K562 (cell line): ENCODE results near the gene GABRQ. TPM values are rescaled to one million over a fixed set of nuclear protein-coding genes. Genes with fewer than 3 reads are reported as not detected.

Experiments used
- ARID2 ChIP-seq: fragments of 450-650 bp; IDR thresholded peaks from 2 replicates; pipeline ENCODE4 v1.6.1; 2017; ENCODE audit warnings: antibody characterized with exemption, mild to moderate bottlenecking
- CBFB ChIP-seq: sonication (generic); formaldehyde crosslinking; IDR thresholded peaks from 2 replicates; pipeline ENCODE4 v1.4.0; 2020; ENCODE audit warnings: mild to moderate bottlenecking, missing genetic modification reagents
- FOXA3 ChIP-seq, 2 experiments: fragments of 450-650 bp in 1 of 2; sonication (generic) in 1 of 2; formaldehyde crosslinking; IDR thresholded peaks in 1 of 2; conservative IDR thresholded peaks in 1 of 2; 2 replicates each; pipeline versions ENCODE4 v1.4.0 to v1.8.0; 2020 to 2022; ENCODE audit warnings: mild to moderate bottlenecking in 2 of 2, missing genetic modification reagents in 1 of 2
- HDAC1 ChIP-seq, 2 experiments: fragments of 450-650 bp; IDR thresholded peaks; 2 replicates each; pipeline ENCODE4 v1.6.1; 2016 to 2017; ENCODE audit warnings: inconsistent platforms in 1 of 2, mild to moderate bottlenecking in 1 of 2, moderate library complexity in 1 of 2
- ILK ChIP-seq: fragments of 450-650 bp; IDR thresholded peaks from 2 replicates; pipeline ENCODE4 v1.6.1; 2016; ENCODE audit warnings: missing genetic modification characterization, low read depth, mild to moderate bottlenecking, missing compliant biosample characterization, moderate library complexity, borderline replicate concordance
- PRMT5 ChIP-seq: sonication (generic); formaldehyde crosslinking; IDR thresholded peaks from 2 replicates; pipeline ENCODE4 v1.5.0; 2020; ENCODE audit warnings: missing genetic modification reagents
- RAD21 ChIP-seq, 2 experiments: fragments of 250-450 bp in 1 of 2; fragments of 450-650 bp in 1 of 2; sonication (Bioruptor Pico) in 1 of 2; formaldehyde crosslinking in 1 of 2; IDR thresholded peaks in 1 of 2; conservative IDR thresholded peaks in 1 of 2; 2 replicates each; pipeline versions ENCODE4 v1.4.0 to v1.8.0; 2020 to 2022; ENCODE audit warnings: mild to moderate bottlenecking in 2 of 2, moderate library complexity in 1 of 2
- RFX5 ChIP-seq: IDR thresholded peaks from 2 replicates; pipeline ENCODE4 v1.6.1; 2011; ENCODE audit warnings: low read depth, mild to moderate bottlenecking, improper control_type of control experiment, low read length
- STAT5A ChIP-seq: IDR thresholded peaks from 2 replicates; pipeline ENCODE4 v1.6.1; 2012; ENCODE audit warnings: low read length, inconsistent platforms, borderline replicate concordance
- ZNF586 ChIP-seq: fragments of 450-650 bp; formaldehyde crosslinking; conservative IDR thresholded peaks from 2 replicates; pipeline ENCODE4 v1.4.0; 2020; ENCODE audit warnings: mild to moderate bottlenecking, moderate library complexity
- ZNF668 ChIP-seq: fragments of 250-450 bp; sonication (Bioruptor Pico); IDR thresholded peaks from 2 replicates; pipeline ENCODE4 v1.8.0; 2022; ENCODE audit warnings: mild to moderate bottlenecking, inconsistent platforms
- polyA plus RNA-seq, 8 experiments: library from polyadenylated mRNA; depleted of rRNA in 4 of 8; stranded (reverse) in 5 of 8; unstranded in 3 of 8; fragments of >200 nt; fragmentation: Nextera tagmentation in 2 of 8; fragmentation: Illumina TruSeq in 1 of 8; extraction: Ambion mirVana in 2 of 8; extraction: Trizol in 1 of 8; gene quantifications; 2 replicates each; pipeline versions ENCODE4 v1.2.1 to v1.2.3, GENCODE V29; 2011 to 2014; ENCODE audit warnings: inconsistent platforms in 1 of 8, missing spikeins in 1 of 8
- total RNA-seq, 7 experiments: library from RNA; depleted of rRNA in 6 of 7; stranded (reverse); fragments of >200 nt in 6 of 7; fragmentation: Illumina TruSeq in 2 of 7; extraction: Trizol in 2 of 7; gene quantifications; 2 replicates each; pipeline versions ENCODE4 v1.2.1 to v1.2.3, GENCODE V29; 2011 to 2021; ENCODE audit warnings: low replicate concordance in 1 of 7
- TF ChIP-seq, protein P1 (sequence below): sonication (generic); formaldehyde crosslinking; IDR thresholded peaks from 2 replicates; pipeline ENCODE4 v1.8.0; 2022; ENCODE audit warnings: mild to moderate bottlenecking, missing genetic modification reagents
- TF ChIP-seq, protein P2 (sequence below), 2 experiments: fragments of 450-650 bp; IDR thresholded peaks; 2 replicates each; pipeline ENCODE4 v1.6.1; 2018; ENCODE audit warnings: mild to moderate bottlenecking in 2 of 2, low read depth in 1 of 2; ENCODE audit not compliant: partially characterized antibody in 2 of 2
- TF ChIP-seq, protein P3 (sequence below): fragments of 450-650 bp; IDR thresholded peaks from one replicate; pipeline ENCODE4 v1.6.1; 2018; ENCODE audit warnings: mild to moderate bottlenecking, moderate library complexity; ENCODE audit not compliant: partially characterized antibody
- TF ChIP-seq, protein P4 (sequence below): fragments of 450-650 bp; IDR thresholded peaks from 2 replicates; pipeline ENCODE4 v1.6.1; 2016; ENCODE audit warnings: antibody characterized with exemption

The GABRQ gene
- total and polyA plus RNA-seq, 9 of the 15 experiments (the other 6 are each of a cell fraction or from before 2014, with no cell fraction given), result 0.25 to 3.2 (median 1.8) TPM

DNA sequence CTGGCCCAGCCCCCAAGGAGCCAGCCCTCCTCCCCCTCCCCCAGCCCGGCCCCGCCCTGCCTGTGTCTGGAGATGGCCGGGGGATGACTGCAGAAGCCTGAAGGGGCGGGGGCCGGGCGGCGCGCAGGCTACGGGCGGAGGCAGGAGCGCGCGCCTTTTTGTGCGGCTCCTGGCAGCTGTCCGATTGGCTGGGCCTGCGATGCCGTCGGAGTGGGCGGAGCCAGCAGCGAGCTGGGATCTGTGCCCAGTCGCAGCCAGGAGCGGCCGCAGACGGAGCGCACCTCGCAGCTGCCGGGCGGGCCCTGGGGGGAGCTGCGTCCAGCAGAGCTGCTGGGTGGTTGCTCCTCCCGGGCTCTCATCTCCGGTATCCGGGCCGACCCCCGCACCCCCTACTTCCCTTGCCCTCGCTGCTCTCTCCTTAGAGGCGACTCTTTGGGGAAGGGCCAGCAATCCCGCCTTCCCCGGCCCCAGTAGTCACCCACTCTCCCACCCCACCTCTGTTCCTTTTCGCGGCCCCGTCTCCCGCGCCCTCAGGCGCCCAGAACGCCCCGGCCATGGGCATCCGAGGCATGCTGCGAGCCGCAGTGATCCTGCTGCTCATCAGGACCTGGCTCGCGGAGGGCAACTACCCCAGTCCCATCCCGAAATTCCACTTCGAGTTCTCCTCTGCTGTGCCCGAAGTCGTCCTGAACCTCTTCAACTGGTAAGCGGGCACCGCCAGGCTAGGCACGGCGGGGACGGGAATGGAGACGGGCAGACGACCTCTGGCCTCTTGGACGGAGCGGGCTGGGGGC is at the start of gene GABRQ (continued):
- TF ChIP-seq, protein P1, sequence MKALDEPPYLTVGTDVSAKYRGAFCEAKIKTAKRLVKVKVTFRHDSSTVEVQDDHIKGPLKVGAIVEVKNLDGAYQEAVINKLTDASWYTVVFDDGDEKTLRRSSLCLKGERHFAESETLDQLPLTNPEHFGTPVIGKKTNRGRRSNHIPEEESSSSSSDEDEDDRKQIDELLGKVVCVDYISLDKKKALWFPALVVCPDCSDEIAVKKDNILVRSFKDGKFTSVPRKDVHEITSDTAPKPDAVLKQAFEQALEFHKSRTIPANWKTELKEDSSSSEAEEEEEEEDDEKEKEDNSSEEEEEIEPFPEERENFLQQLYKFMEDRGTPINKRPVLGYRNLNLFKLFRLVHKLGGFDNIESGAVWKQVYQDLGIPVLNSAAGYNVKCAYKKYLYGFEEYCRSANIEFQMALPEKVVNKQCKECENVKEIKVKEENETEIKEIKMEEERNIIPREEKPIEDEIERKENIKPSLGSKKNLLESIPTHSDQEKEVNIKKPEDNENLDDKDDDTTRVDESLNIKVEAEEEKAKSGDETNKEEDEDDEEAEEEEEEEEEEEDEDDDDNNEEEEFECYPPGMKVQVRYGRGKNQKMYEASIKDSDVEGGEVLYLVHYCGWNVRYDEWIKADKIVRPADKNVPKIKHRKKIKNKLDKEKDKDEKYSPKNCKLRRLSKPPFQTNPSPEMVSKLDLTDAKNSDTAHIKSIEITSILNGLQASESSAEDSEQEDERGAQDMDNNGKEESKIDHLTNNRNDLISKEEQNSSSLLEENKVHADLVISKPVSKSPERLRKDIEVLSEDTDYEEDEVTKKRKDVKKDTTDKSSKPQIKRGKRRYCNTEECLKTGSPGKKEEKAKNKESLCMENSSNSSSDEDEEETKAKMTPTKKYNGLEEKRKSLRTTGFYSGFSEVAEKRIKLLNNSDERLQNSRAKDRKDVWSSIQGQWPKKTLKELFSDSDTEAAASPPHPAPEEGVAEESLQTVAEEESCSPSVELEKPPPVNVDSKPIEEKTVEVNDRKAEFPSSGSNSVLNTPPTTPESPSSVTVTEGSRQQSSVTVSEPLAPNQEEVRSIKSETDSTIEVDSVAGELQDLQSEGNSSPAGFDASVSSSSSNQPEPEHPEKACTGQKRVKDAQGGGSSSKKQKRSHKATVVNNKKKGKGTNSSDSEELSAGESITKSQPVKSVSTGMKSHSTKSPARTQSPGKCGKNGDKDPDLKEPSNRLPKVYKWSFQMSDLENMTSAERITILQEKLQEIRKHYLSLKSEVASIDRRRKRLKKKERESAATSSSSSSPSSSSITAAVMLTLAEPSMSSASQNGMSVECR, result no peak
- no peak for TF ChIP-seq CBFB (CRISPR knock-in tag)
- TF ChIP-seq ILK (tag), result no peak
- TF ChIP-seq, protein P2, sequence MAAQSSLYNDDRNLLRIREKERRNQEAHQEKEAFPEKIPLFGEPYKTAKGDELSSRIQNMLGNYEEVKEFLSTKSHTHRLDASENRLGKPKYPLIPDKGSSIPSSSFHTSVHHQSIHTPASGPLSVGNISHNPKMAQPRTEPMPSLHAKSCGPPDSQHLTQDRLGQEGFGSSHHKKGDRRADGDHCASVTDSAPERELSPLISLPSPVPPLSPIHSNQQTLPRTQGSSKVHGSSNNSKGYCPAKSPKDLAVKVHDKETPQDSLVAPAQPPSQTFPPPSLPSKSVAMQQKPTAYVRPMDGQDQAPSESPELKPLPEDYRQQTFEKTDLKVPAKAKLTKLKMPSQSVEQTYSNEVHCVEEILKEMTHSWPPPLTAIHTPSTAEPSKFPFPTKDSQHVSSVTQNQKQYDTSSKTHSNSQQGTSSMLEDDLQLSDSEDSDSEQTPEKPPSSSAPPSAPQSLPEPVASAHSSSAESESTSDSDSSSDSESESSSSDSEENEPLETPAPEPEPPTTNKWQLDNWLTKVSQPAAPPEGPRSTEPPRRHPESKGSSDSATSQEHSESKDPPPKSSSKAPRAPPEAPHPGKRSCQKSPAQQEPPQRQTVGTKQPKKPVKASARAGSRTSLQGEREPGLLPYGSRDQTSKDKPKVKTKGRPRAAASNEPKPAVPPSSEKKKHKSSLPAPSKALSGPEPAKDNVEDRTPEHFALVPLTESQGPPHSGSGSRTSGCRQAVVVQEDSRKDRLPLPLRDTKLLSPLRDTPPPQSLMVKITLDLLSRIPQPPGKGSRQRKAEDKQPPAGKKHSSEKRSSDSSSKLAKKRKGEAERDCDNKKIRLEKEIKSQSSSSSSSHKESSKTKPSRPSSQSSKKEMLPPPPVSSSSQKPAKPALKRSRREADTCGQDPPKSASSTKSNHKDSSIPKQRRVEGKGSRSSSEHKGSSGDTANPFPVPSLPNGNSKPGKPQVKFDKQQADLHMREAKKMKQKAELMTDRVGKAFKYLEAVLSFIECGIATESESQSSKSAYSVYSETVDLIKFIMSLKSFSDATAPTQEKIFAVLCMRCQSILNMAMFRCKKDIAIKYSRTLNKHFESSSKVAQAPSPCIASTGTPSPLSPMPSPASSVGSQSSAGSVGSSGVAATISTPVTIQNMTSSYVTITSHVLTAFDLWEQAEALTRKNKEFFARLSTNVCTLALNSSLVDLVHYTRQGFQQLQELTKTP (IDR thresholded peaks at IDR 0.05; ENCODE audit: low read depth in 1 of 2, partially characterized antibody in 2 of 2), result no peak
- TF ChIP-seq, protein P3, sequence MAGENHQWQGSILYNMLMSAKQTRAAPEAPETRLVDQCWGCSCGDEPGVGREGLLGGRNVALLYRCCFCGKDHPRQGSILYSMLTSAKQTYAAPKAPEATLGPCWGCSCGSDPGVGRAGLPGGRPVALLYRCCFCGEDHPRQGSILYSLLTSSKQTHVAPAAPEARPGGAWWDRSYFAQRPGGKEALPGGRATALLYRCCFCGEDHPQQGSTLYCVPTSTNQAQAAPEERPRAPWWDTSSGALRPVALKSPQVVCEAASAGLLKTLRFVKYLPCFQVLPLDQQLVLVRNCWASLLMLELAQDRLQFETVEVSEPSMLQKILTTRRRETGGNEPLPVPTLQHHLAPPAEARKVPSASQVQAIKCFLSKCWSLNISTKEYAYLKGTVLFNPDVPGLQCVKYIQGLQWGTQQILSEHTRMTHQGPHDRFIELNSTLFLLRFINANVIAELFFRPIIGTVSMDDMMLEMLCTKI, result no peak
- TF ChIP-seq RAD21 (CRISPR knock-in tag; conservative IDR thresholded peaks at IDR 0.05 in 1 of 2, IDR thresholded peaks at IDR 0.05 in 1 of 2), result no peak
- no peak for TF ChIP-seq ZNF668 (CRISPR knock-in tag)
- TF ChIP-seq, protein P4, sequence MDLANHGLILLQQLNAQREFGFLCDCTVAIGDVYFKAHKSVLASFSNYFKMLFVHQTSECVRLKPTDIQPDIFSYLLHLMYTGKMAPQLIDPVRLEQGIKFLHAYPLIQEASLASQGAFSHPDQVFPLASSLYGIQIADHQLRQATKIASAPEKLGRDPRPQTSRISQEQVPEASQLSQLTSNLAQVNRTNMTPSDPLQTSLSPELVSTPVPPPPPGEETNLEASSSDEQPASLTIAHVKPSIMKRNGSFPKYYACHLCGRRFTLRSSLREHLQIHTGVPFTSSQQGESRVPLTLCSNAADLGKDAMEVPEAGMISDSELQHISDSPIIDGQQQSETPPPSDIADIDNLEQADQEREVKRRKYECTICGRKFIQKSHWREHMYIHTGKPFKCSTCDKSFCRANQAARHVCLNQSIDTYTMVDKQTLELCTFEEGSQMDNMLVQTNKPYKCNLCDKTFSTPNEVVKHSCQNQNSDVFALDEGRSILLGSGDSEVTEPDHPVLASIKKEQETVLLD, result no peak
- TF ChIP-seq RFX5, result no peak
- TF ChIP-seq STAT5A, result no peak
- TF ChIP-seq ZNF586, result no peak
- no peak for TF ChIP-seq FOXA3 (CRISPR knock-in tag; conservative IDR thresholded peaks at IDR 0.05 in 1 of 2, IDR thresholded peaks at IDR 0.05 in 1 of 2)
- no peak for TF ChIP-seq ARID2
- no peak for TF ChIP-seq HDAC1 (IDR thresholded peaks at IDR 0.05)
- no peak for TF ChIP-seq PRMT5 (CRISPR knock-in tag)
